ENCODE results near the gene ARX. TPM values are rescaled to one million over a fixed set of nuclear protein-coding genes. Genes with fewer than 3 reads are reported as not detected.

The ARX gene
- total RNA-seq, 2 donors from 2014 or later: 0.09 to 9.3 TPM

- DNase-seq (ENCODE audit: low spot score): no peak
- Histone ChIP-seq H3K27me3 (replicated peaks; ENCODE audit: insufficient read depth) (no peaks in the 10 kb centered on the region), H3K4me1 (replicated peaks) (no peaks in the 10 kb centered on the region), H3K36me3 (no peaks in the 10 kb centered on the region), H3K4me3 (no peak overlapping the region), H3K9me3 (no peaks in the 10 kb centered on the region), H3K27ac (no peak overlapping the region)
- intact Hi-C loops (cut with DNase I): no loop called here
- 25% methylated on average over 1 of the region's 1 CpG for WGBS
- TF ChIP-seq POLR2AphosphoS5 (IDR thresholded peaks at IDR 0.05) (no peak), CTCF (IDR thresholded peaks at IDR 0.05) (no peak), POLR2A (IDR thresholded peaks at IDR 0.05) (no peak)
These were observed 50.4 kb downstream of the ARX start for GRCh38 chrX:24965372-24965771.

GRCh38 chrX:24963823-24964222 is 51.9 kb downstream of the ARX start:
- H3K4me3 ChIP-seq: no peak overlapping the region
- H3K9me3 ChIP-seq: no peaks in the 10 kb centered on the region
- no peak for DNase-seq (ENCODE audit: low spot score)
- H3K36me3 ChIP-seq: no peaks in the 10 kb centered on the region
- WGBS: 92% methylated on average over 2 of the region's 2 CpGs
- H3K4me1 ChIP-seq (replicated peaks): no peaks in the 10 kb centered on the region
- intact Hi-C loops (cut with DNase I): no loop called here
- TF ChIP-seq CTCF (IDR thresholded peaks at IDR 0.05) (no peak), POLR2A (IDR thresholded peaks at IDR 0.05) (no peak), POLR2AphosphoS5 (IDR thresholded peaks at IDR 0.05) (no peak)
- H3K27me3 ChIP-seq (replicated peaks; ENCODE audit: insufficient read depth): no peaks in the 10 kb centered on the region
- no peak overlapping the region for H3K27ac ChIP-seq

DNA sequence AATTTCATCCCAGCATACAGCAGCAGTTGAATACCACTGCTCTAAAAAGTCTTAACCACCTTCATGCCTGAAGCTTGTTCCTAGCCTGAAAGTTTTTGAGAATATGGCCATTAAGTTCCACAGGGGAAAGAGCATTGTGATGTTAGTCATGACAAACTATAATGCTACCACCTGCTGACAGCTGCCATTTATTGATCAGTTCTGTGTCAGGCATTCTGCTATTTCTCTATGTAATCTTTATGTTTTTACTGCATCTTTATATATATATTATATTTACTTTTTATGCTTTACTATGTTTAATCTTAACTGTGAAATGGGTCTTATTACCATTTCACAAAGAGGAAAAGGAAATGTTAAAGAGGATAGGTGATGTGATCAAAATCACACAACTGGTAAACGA is 54.0 kb downstream of the ARX start:
- Histone ChIP-seq H3K27ac (no peak overlapping the region), H3K36me3 (no peaks in the 10 kb centered on the region), H3K4me3 (no peak overlapping the region), H3K4me1 (replicated peaks) (no peaks in the 10 kb centered on the region), H3K27me3 (replicated peaks; ENCODE audit: insufficient read depth) (no peaks in the 10 kb centered on the region), H3K9me3 (no peaks in the 10 kb centered on the region)
- TF ChIP-seq POLR2A (IDR thresholded peaks at IDR 0.05): no peak
- TF ChIP-seq POLR2AphosphoS5 (IDR thresholded peaks at IDR 0.05): no peak
- no peak for TF ChIP-seq CTCF (IDR thresholded peaks at IDR 0.05)
- DNase-seq (ENCODE audit: low spot score): no peak
- intact Hi-C loops (cut with DNase I): no loop called here
- WGBS: 65% methylated on average over 1 of the region's 1 CpG

GRCh38 chrX:24956828-24957227 is 58.9 kb downstream of the ARX start:
- intact Hi-C loops (cut with DNase I): no loop called here
- no peaks in the 10 kb centered on the region for H3K27me3 ChIP-seq (replicated peaks; ENCODE audit: insufficient read depth)
- no peak overlapping the region for H3K27ac ChIP-seq
- H3K9me3 ChIP-seq: no peaks in the 10 kb centered on the region
- no peaks in the 10 kb centered on the region for H3K36me3 ChIP-seq
- TF ChIP-seq POLR2AphosphoS5 (IDR thresholded peaks at IDR 0.05) (no peak), CTCF (IDR thresholded peaks at IDR 0.05) (no peak), POLR2A (IDR thresholded peaks at IDR 0.05) (no peak)
- H3K4me3 ChIP-seq: no peak overlapping the region
- no peak for DNase-seq (ENCODE audit: low spot score)
- H3K4me1 ChIP-seq (replicated peaks): no peaks in the 10 kb centered on the region

DNA sequence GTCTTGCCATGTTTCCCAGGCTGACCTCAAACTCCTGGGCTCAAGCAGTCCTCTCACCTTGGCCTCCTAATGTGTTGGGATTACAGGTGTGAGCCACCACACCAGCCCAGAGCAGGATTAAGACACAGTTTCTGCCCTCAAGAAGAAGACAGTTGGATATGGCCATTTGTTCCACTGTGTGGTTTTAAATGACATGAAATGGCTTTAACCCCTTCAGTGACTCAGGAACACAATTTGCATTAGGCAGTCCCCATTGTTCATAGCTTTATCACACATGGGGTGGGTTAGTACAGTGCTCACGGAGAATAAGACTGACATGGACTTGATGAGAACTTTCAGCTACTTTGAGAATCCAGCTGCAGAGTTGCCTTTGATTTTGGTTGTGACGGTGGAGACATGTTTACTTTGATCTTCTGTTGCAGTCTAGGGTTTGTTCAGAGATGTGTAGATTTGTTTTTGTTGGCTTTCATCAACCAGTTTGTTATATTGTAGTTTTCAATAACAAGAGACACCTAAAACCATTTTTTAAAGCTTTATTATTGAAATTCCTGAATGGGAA is 60.3 kb downstream of the ARX start:
- Histone ChIP-seq H3K9me3 (no peaks in the 10 kb centered on the region), H3K4me1 (replicated peaks) (no peaks in the 10 kb centered on the region), H3K27me3 (replicated peaks; ENCODE audit: insufficient read depth) (no peaks in the 10 kb centered on the region), H3K4me3 (no peak overlapping the region), H3K27ac (no peak overlapping the region), H3K36me3 (no peaks in the 10 kb centered on the region)
- WGBS: 88% methylated on average over 1 of the region's 2 CpGs
- no peak for TF ChIP-seq POLR2AphosphoS5 (IDR thresholded peaks at IDR 0.05)
- no peak for TF ChIP-seq POLR2A (IDR thresholded peaks at IDR 0.05)
- no peak for TF ChIP-seq CTCF (IDR thresholded peaks at IDR 0.05)
- intact Hi-C loops (cut with DNase I): no loop called here
- no peak for DNase-seq (ENCODE audit: low spot score)
